Measurements from ENCODE around the gene NEK6.

NEK6 gene

DNA sequence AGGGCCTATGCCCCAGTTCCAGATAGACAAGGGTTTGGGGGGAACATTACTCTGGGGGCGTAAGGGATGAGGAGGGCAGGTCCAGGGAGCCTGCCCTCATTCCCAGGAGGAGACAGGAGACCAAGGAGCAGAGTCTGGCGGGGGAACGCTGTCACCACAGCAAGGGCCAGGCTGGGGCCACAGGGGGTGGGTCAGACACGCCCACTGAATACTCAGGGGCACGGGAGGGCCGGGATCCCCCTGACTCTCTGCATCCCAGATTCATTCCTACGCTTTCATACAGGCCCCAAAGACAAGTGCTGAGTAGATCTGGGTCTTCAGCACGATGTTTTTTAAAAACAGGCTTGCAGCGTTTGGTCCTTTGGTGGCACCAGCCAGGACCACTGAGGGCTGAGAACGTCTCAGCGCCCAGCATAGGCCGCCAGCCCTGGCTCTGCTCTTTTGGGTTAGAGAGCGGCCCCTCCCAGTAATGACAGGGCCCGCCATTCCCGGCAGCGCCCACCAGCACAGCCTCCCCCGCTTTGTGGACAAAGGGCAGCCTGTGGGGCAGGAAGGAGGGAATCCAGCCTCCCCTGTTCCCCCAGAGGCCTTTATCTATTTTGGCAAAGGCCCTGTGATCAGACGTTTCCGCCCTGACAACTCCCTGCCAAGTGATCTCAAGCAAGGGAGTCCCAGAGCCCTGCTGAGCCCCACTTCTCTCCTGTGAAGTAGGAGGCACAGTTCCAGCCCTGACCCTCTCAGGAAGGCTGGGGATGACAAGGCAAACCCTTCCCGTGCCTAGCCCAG lies 24.9 kb downstream of the NEK6 start:
- Histone ChIP-seq H2AFZ (ENCODE audit: low read depth, low read length) (no peak overlapping the region), H3K18ac (ENCODE audit: low read depth in 1 of 2, low read length in 2 of 2) (peak overlapping the region; percentile 94 to 95), H3K79me1 (replicated peaks; ENCODE audit: low read length, poor library complexity, severe bottlenecking) (no peaks in the 10 kb centered on the region), H3K4me1 (ENCODE audit: control insufficient read depth, insufficient read depth, low read depth, low read length) (peaks cover 68% of the 10 kb centered on the region), H2BK15ac (ENCODE audit: low read depth, poor library complexity, severe bottlenecking) (peak overlapping the region; percentile 70), H4K8ac (ENCODE audit: low read length) (peak overlapping the region; percentile 66), H3K4ac (ENCODE audit: low read depth in 1 of 2, low read length in 2 of 2) (peak overlapping the region; percentile 86 to 95), H3K23ac (ENCODE audit: low read length in 2 of 2) (no peak overlapping the region), H3K36me3 (ENCODE audit: control insufficient read depth in 1 of 2, insufficient read depth in 2 of 2, low read depth in 1 of 2, low read length in 2 of 2) (peaks cover 27 to 34% of the 10 kb centered on the region in 2 experiments), H3K4me2 (ENCODE audit: low read length, poor library complexity, severe bottlenecking) (no peak overlapping the region), H2BK12ac (ENCODE audit: low read length in 2 of 2) (peak overlapping the region; percentile 65 to 95), H3K9ac (ENCODE audit: low read length) (peak overlapping the region; percentile 81), H4K91ac (ENCODE audit: low read length) (peak overlapping the region; percentile 94), H3K4me3 (ENCODE audit: insufficient read depth in 1 of 2, low read depth in 1 of 2, low read length in 2 of 2) (peak overlapping the region in 1 of 2 experiments; percentile 48), H2BK5ac (ENCODE audit: low read depth, low read length, poor library complexity, severe bottlenecking) (peak overlapping the region; percentile 21), H2BK120ac (ENCODE audit: low read depth, low read length) (peak overlapping the region; percentile 69), H3K9me3 (ENCODE audit: control insufficient read depth, low read length) (no peaks in the 10 kb centered on the region), H3K27me3 (ENCODE audit: control insufficient read depth in 1 of 2, insufficient read depth in 1 of 2, low read length in 2 of 2) (no peaks in the 10 kb centered on the region), H3K14ac (ENCODE audit: low read length in 2 of 2) (peak overlapping the region in 1 of 2 experiments; percentile 63), H3K27ac (ENCODE audit: low read length, poor library complexity, severe bottlenecking) (peak overlapping the region; percentile 95), H2AK5ac (ENCODE audit: low read length, severe bottlenecking) (peak overlapping the region; percentile 96)
- DNase-seq, result peak; percentile 50
- WGBS, result 73% methylated on average over 20 of the region's 20 CpGs

DNA sequence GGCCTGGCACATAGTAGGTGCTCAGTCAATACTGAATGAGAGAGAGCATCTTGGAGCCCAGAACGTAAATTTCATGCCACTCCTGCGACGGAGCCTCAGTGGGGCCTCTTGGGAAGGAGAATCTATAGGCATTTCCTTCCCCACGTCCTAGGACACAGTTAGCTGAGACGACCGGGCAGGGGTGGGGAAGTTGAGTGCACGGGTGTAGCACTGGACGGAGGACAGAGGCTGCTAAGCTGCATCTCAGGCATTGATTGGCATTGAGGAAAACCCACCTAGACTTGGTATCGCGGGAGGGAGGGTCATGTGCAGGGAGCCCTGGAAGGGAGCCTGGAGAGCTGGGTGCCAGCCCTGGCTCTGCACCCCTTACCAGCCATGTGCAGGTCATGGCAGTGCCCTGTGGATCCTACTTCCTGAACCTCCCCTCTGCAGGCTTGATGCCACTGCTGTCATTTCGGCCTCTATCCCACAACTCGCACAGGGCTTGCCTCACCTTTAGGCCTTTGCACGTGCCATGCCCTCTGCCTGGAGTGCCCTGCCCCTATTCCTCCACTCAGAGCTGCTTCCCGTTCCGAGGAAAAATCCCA lies 25.6 kb downstream of the NEK6 start:
- no peaks in the 10 kb centered on the region for H3K79me1 ChIP-seq (replicated peaks; ENCODE audit: low read length, poor library complexity, severe bottlenecking)
- peak overlapping the region; percentile 81 for H3K9ac ChIP-seq (ENCODE audit: low read length)
- no peak overlapping the region for H3K4me2 ChIP-seq (ENCODE audit: low read length, poor library complexity, severe bottlenecking)
- peak overlapping the region; percentile 89 for H4K8ac ChIP-seq (ENCODE audit: low read length)
- peak overlapping the region; percentile 95 for H3K27ac ChIP-seq (ENCODE audit: low read length, poor library complexity, severe bottlenecking)
- peak overlapping the region; percentile 42 to 94 for H2BK12ac ChIP-seq (ENCODE audit: low read length in 2 of 2)
- no peak overlapping the region for H3K23ac ChIP-seq (ENCODE audit: low read length in 2 of 2)
- no peak overlapping the region for H3K4me3 ChIP-seq (ENCODE audit: insufficient read depth in 1 of 2, low read depth in 1 of 2, low read length in 2 of 2)
- peak overlapping the region; percentile 69 for H2BK120ac ChIP-seq (ENCODE audit: low read depth, low read length)
- peak overlapping the region; percentile 94 for H4K91ac ChIP-seq (ENCODE audit: low read length)
- H3K14ac ChIP-seq (ENCODE audit: low read length in 2 of 2), result peak overlapping the region in 1 of 2 experiments; percentile 57
- H2AFZ ChIP-seq (ENCODE audit: low read depth, low read length), result no peak overlapping the region
- WGBS, result 90% methylated on average over 15 of the region's 15 CpGs
- DNase-seq, result no peak
- H3K18ac ChIP-seq (ENCODE audit: low read depth in 1 of 2, low read length in 2 of 2), result peak overlapping the region; percentile 82 to 94
- peak overlapping the region; percentile 32 for H2BK5ac ChIP-seq (ENCODE audit: low read depth, low read length, poor library complexity, severe bottlenecking)
- peaks cover 23 to 29% of the 10 kb centered on the region in 2 experiments for H3K36me3 ChIP-seq (ENCODE audit: control insufficient read depth in 1 of 2, insufficient read depth in 2 of 2, low read depth in 1 of 2, low read length in 2 of 2)
- H2AK5ac ChIP-seq (ENCODE audit: low read length, severe bottlenecking), result peak overlapping the region; percentile 81
- H3K9me3 ChIP-seq (ENCODE audit: control insufficient read depth, low read length), result no peaks in the 10 kb centered on the region
- no peaks in the 10 kb centered on the region for H3K27me3 ChIP-seq (ENCODE audit: control insufficient read depth in 1 of 2, insufficient read depth in 1 of 2, low read length in 2 of 2)
- peaks cover 69% of the 10 kb centered on the region for H3K4me1 ChIP-seq (ENCODE audit: control insufficient read depth, insufficient read depth, low read depth, low read length)
- H3K4ac ChIP-seq (ENCODE audit: low read depth in 1 of 2, low read length in 2 of 2), result peak overlapping the region; percentile 92 to 95
- H2BK15ac ChIP-seq (ENCODE audit: low read depth, poor library complexity, severe bottlenecking), result peak overlapping the region; percentile 70

DNA sequence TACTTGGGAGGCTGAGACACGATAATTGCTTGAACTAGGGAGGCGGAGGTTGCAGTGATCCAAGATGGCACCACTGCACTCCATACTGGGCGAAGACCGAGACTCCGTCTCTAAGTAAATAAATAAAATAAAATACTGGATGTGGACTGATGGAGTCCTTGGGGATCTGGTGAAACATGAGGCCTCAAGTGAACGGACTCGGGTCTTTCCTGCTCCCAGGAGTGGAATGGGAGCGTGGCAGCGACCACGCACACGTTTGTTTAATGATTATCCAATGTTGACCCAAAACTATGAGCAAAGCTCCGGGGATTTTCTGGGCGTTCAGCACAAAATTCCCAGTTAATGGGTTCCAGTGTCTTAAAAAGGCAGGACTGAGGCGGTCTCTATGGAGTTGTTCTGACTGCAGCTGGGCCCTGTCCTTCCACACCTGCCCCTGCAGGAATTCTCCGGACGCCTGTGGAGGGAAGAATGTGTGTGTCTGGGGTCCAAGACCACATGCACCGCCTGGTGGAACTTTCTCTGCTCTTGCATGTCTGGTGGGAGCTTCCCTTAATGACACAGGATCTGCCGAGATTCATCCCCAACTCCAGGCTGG lies 26.6 kb downstream of the NEK6 start:
- peak overlapping the region; percentile 95 for H3K27ac ChIP-seq (ENCODE audit: low read length, poor library complexity, severe bottlenecking)
- H3K27me3 ChIP-seq (ENCODE audit: control insufficient read depth in 1 of 2, insufficient read depth in 1 of 2, low read length in 2 of 2), result no peaks in the 10 kb centered on the region
- H3K9me3 ChIP-seq (ENCODE audit: control insufficient read depth, low read length), result no peaks in the 10 kb centered on the region
- peak overlapping the region; percentile 69 for H2BK120ac ChIP-seq (ENCODE audit: low read depth, low read length)
- no peaks in the 10 kb centered on the region for H3K79me1 ChIP-seq (replicated peaks; ENCODE audit: low read length, poor library complexity, severe bottlenecking)
- H4K91ac ChIP-seq (ENCODE audit: low read length), result peak overlapping the region; percentile 59
- no peak overlapping the region for H3K4me3 ChIP-seq (ENCODE audit: insufficient read depth in 1 of 2, low read depth in 1 of 2, low read length in 2 of 2)
- peak overlapping the region; percentile 96 for H2BK15ac ChIP-seq (ENCODE audit: low read depth, poor library complexity, severe bottlenecking)
- H2BK5ac ChIP-seq (ENCODE audit: low read depth, low read length, poor library complexity, severe bottlenecking), result peak overlapping the region; percentile 94
- H2AK5ac ChIP-seq (ENCODE audit: low read length, severe bottlenecking), result peak overlapping the region; percentile 90
- H3K36me3 ChIP-seq (ENCODE audit: control insufficient read depth in 1 of 2, insufficient read depth in 2 of 2, low read depth in 1 of 2, low read length in 2 of 2), result peaks cover 21 to 28% of the 10 kb centered on the region in 2 experiments
- peaks cover 73% of the 10 kb centered on the region for H3K4me1 ChIP-seq (ENCODE audit: control insufficient read depth, insufficient read depth, low read depth, low read length)
- no peak overlapping the region for H3K4me2 ChIP-seq (ENCODE audit: low read length, poor library complexity, severe bottlenecking)
- peak overlapping the region; percentile 35 to 91 for H2BK12ac ChIP-seq (ENCODE audit: low read length in 2 of 2)
- peak overlapping the region in 1 of 2 experiments; percentile 19 for H3K14ac ChIP-seq (ENCODE audit: low read length in 2 of 2)
- WGBS, result 79% methylated on average over 18 of the region's 18 CpGs
- peak overlapping the region; percentile 79 for H4K8ac ChIP-seq (ENCODE audit: low read length)
- peak overlapping the region; percentile 85 for H3K9ac ChIP-seq (ENCODE audit: low read length)
- no peak overlapping the region for H3K23ac ChIP-seq (ENCODE audit: low read length in 2 of 2)
- H2AFZ ChIP-seq (ENCODE audit: low read depth, low read length), result no peak overlapping the region
- H3K4ac ChIP-seq (ENCODE audit: low read depth in 1 of 2, low read length in 2 of 2), result peak overlapping the region in 1 of 2 experiments; percentile 96
- H3K18ac ChIP-seq (ENCODE audit: low read depth in 1 of 2, low read length in 2 of 2), result peak overlapping the region; percentile 65 to 99
- DNase-seq, result peak; percentile 48

Data from mesenchymal stem cell (in vitro differentiated cells and primary cell).